ENCODE results near the gene DGKD.

DGKD gene

GRCh38 chr2:233462826-233463470 lies 108.7 kb downstream of the DGKD start:
- DNase-seq: no peak

GRCh38 chr2:233463586-233463985 lies 109.3 kb downstream of the DGKD start:
- no peak for DNase-seq

DNA sequence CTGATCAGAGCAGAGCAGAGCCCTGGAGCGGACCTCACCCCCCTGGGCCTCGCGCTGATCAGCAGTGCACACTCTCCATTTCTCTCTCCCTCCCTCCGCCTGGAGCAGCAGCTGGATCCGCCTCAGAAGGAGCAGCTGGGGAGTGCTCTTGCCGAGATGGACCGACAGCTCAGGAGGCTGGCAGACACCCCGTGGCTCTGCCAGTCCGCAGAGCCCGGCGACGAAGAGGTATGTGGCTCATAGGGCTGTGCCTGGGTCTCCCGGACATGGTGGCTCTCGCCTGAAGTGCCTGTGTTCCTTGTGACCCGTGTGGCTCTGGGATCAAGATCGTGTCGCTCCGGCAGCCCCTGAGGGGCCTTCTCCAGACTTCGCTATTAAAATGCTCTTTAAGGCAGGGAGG lies 109.8 kb downstream of the DGKD start:
- DNase-seq: no peak

- DNase-seq: no peak
These were observed 110.4 kb downstream of the DGKD start for GRCh38 chr2:233464531-233465240.

DNA sequence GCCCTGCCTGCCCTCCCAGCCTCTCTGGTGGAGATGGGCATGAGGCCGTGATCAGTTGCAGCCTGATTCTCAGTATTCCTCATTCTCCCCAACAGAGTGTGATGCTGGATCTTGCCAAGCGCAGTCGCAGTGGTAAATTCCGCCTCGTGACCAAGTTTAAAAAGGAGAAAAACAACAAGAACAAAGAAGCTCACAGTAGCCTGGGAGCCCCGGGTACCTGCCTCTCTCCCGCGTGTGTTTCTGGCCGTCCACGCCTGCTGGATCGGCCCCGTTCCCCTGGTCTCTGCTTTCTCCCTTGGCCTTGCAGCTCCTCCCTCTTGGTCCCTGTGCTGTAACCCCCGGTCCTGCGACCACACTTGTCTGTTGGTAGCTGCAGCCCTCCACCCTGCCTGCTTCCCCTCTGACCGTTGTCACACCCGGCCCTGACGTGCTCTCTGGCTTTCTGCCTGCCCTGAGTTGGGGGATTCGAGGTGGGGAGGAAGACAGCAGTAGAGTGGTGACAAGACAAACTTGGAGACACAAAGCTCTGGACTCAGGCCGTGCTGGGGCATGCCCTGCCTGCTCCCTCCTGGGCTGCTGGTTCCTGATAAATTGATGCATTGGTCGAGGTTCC lies 112.8 kb downstream of the DGKD start:
- DNase-seq: no peak

- DNase-seq: no peak
These were observed 113.9 kb downstream of the DGKD start for GRCh38 chr2:233468047-233468740.

DNA sequence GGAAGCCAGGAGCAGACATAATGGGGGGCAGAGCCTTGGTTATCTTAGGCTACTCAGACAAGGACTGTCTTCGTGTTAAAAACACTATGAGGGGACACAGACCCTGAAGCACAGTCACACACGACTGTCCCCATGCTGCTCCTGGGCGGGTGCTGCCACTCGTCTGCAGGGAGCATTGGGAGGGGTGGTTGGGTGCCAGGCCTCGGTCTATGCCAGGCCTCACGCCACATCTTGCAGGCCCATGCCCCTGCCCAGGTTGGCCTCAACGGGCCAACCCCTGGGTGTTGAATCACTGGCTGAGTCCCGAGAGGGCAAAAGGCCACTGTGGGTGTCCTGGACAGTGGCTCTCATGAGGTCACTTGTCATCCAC lies 114.4 kb downstream of the DGKD start:
- DNase-seq: no peak

GRCh38 chr2:233469261-233470010 lies 115.1 kb downstream of the DGKD start:
- no peak for DNase-seq

GRCh38 chr2:233470011-233470687 lies 115.9 kb downstream of the DGKD start:
- DNase-seq: no peak

DNA sequence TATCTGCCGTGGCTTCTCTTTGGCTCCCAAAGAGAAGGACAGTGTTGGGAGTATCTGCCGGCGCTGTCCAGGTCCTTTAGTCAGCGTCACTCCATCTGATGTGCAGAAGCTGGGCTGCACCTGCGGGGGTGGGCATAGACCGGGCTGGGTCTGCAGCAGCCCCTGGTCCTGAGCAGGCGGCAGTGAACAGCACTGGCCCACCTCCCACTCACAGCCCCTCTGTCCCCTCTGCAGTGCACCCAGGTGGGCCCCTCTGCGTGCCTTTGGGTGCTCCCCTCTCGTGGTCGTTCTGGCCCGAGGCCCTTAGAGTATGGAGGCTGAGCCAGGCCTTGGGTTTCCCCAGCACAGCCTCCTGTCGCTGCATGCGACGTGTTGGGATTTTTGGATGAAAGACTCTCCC lies 116.5 kb downstream of the DGKD start:
- DNase-seq: no peak

DNA sequence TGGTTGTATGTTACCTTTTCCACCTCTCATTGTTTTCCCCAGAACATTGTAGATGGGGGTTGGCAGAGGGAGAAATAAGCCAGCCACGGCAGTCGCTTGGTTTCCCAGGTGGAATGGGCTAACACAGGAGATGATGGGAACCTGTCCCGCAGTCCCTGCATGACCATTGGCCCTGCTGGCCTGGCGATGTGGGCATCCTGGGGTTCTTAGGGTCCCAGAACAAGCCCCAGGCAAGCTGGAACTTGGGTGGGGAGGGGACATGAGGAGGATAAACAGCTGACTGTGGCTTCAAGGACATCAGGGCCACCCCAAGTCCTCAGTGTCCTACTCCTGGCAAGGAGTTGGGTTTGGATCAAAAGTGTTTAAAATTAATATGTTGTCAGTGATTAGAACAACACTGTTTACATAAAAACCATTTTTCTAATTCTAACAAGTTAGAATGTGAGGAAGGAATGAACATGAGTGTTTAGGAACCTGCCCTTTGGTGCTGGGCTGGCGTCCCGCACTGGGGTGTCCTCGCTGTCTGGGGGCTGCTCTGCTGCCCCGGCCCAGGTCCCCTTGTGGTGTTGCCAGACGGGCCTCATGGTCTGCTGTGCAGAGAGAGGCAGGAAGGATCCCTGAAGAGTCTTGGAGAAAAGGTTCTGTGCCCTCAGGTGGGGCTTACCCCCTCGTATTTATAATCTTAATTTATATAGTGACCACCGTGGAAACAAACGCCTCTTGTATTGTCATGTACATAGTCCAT lies 117.2 kb downstream of the DGKD start:
- DNase-seq: no peak

- no peak for DNase-seq
These were observed 119.1 kb downstream of the DGKD start for GRCh38 chr2:233473386-233473791.

- no peak for DNase-seq
These were observed 119.6 kb downstream of the DGKD start for GRCh38 chr2:233473878-233474277.

GRCh38 chr2:233474308-233475160 lies 120.2 kb downstream of the DGKD start:
- no peak for DNase-seq

GRCh38 chr2:233476063-233476410 lies 121.7 kb downstream of the DGKD start:
- no peak for DNase-seq

- DNase-seq: no peak
These were observed 122.6 kb downstream of the DGKD start for GRCh38 chr2:233476651-233477547.

GRCh38 chr2:233477548-233478433 lies 123.5 kb downstream of the DGKD start:
- DNase-seq: no peak

- no peak for DNase-seq
These were observed 125.6 kb downstream of the DGKD start for GRCh38 chr2:233479616-233480489.
